Measurements from ENCODE around the gene VPS9D1.

DNA sequence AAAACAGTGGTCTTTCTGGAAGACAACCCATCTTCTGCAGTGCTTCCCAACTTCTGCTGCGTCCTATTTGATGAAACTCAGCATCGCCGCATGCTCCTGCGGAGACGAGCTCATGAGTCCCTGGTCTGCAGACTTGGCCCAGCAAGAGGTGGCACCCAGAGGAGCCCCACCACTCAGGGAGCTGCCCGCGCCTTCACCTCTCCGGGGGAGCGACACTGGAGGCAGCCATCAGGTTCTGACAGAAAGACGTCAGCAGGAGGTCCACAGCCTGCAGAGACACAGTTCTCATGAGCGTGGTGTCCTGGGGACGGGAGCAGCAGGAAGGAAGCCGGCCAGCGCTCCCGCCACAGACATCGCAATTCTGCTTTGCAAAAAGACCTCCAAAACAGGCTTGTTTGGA, 49.7 kb upstream of the VPS9D1 start:
- TF ChIP-seq EZH2 (IDR thresholded peaks at IDR 0.05; ENCODE audit: insufficient read depth, poor library complexity, severe bottlenecking) = no peak
- TF ChIP-seq EZH2phosphoT487 (IDR thresholded peaks at IDR 0.05; ENCODE audit: insufficient read depth, low read depth) = no peak
